GM19324 (cell line): ENCODE data around the gene S100A6.

Source experiments
- ATAC-seq: cut with Tn5 transposase; IDR thresholded peaks from one replicate; pipeline ENCODE4 v1.9.1; 2021; ENCODE audit warnings: mild to moderate bottlenecking, moderate library complexity; ENCODE audit not compliant: unreplicated experiment, low FRiP score

S100A6 gene

GRCh38 chr1:153509036-153509435, 26.8 kb downstream of the S100A6 start:
- no peak for ATAC-seq

- no peak for ATAC-seq
Measured at GRCh38 chr1:153507926-153508583, 27.7 kb downstream of the S100A6 start.

- ATAC-seq, result no peak
Measured at GRCh38 chr1:153506831-153507413, 28.9 kb downstream of the S100A6 start.

- ATAC-seq, result no peak
Measured at GRCh38 chr1:153506386-153506785, 29.4 kb downstream of the S100A6 start.

- no peak for ATAC-seq
Measured at GRCh38 chr1:153505576-153505975, 30.2 kb downstream of the S100A6 start.

- ATAC-seq, result no peak
Measured at GRCh38 chr1:153503766-153504165, 32.0 kb downstream of the S100A6 start.

GRCh38 chr1:153498746-153499145, 37.0 kb downstream of the S100A6 start:
- ATAC-seq, result no peak

- ATAC-seq, result no peak
Measured at GRCh38 chr1:153495536-153495935, 40.3 kb downstream of the S100A6 start.

- ATAC-seq, result no peak
Measured at GRCh38 chr1:153494976-153495535, 40.7 kb downstream of the S100A6 start.

- no peak for ATAC-seq
Measured at GRCh38 chr1:153493343-153493960, 42.3 kb downstream of the S100A6 start.

- no peak for ATAC-seq
Measured at GRCh38 chr1:153490272-153491051, 45.3 kb downstream of the S100A6 start.

- no peak for ATAC-seq
Measured at GRCh38 chr1:153488731-153489130, 47.1 kb downstream of the S100A6 start.

GRCh38 chr1:153487707-153488106, 48.1 kb downstream of the S100A6 start:
- ATAC-seq, result no peak

- ATAC-seq, result no peak
Measured at GRCh38 chr1:153485863-153486262, 49.9 kb downstream of the S100A6 start.
